GM23338 (cell line): Measurements from ENCODE around the gene EMILIN3. TPM values are rescaled to one million over a fixed set of nuclear protein-coding genes. Genes with fewer than 3 reads are reported as not detected.

Experiments
- ATAC-seq: fragments of 200-7000 bp; cut with Tn5 transposase; 3 replicates; pipeline ENCODE4 v1.9.1; 2020
- DNase-seq: peaks from one replicate; pipeline ENCODE4 v3.0.0-alpha.2; 2015; ENCODE audit warnings: low spot score
- H2AFZ ChIP-seq: fragments of 200-600 bp; sonication (generic); 2 replicates; pipeline ENCODE4 v1.8.0; 2016; ENCODE audit warnings: antibody characterized with exemption, mild to moderate bottlenecking, moderate library complexity
- H3F3A ChIP-seq: fragments of 200-600 bp; sonication (generic); replicated peaks from 2 replicates; pipeline ENCODE4 v1.8.0; 2017; ENCODE audit warnings: antibody characterized with exemption, mixed run types, low read depth
- H3K27ac ChIP-seq: fragments of 200-600 bp; sonication (generic); 2 replicates; pipeline ENCODE4 v1.6.1; 2016; ENCODE audit warnings: low read depth
- H3K27me3 ChIP-seq: fragments of 200-600 bp; sonication (generic); 2 replicates; pipeline ENCODE4 v1.8.0; 2016; ENCODE audit warnings: mild to moderate bottlenecking, mixed run types, moderate library complexity; ENCODE audit not compliant: insufficient read depth
- H3K36me3 ChIP-seq: fragments of 200-600 bp; sonication (generic); 2 replicates; pipeline ENCODE4 v1.8.0; 2016; ENCODE audit warnings: mild to moderate bottlenecking; ENCODE audit not compliant: insufficient read depth
- H3K4me1 ChIP-seq: fragments of 200-600 bp; sonication (generic); 2 replicates; pipeline ENCODE4 v1.8.0; 2016; ENCODE audit warnings: mild to moderate bottlenecking, moderate library complexity; ENCODE audit not compliant: insufficient read depth
- H3K4me2 ChIP-seq: fragments of 200-600 bp; sonication (generic); 2 replicates; pipeline ENCODE4 v1.7.1; 2017; ENCODE audit warnings: mixed run types
- H3K4me3 ChIP-seq: fragments of 200-600 bp; sonication (generic); 2 replicates; pipeline ENCODE4 v1.6.1; 2016; ENCODE audit warnings: mixed run types
- H3K79me2 ChIP-seq: fragments of 200-600 bp; sonication (generic); replicated peaks from 2 replicates; pipeline ENCODE4 v1.8.0; 2017; ENCODE audit warnings: mild to moderate bottlenecking; ENCODE audit not compliant: insufficient read depth
- H3K9me2 ChIP-seq: fragments of 200-600 bp; sonication (generic); 2 replicates; pipeline ENCODE4 v1.8.0; 2017; ENCODE audit not compliant: insufficient read depth
- H4K20me1 ChIP-seq: fragments of 200-600 bp; sonication (generic); replicated peaks from 2 replicates; pipeline ENCODE4 v1.8.0; 2017; ENCODE audit warnings: mild to moderate bottlenecking; ENCODE audit not compliant: insufficient read depth
- H3K27ac Mint-ChIP-seq: 2 replicates; pipeline ENCODE4 v1.8.0; 2020; ENCODE audit warnings: inconsistent platforms, mild to moderate bottlenecking, moderate library complexity, mixed read lengths
- H3K27me3 Mint-ChIP-seq: 3 replicates; pipeline ENCODE4 v1.8.0; 2022; ENCODE audit warnings: low read depth, mild to moderate bottlenecking, moderate library complexity, mixed read lengths, inconsistent platforms; ENCODE audit not compliant: insufficient read depth, poor library complexity
- H3K36me3 Mint-ChIP-seq: 3 replicates; pipeline ENCODE4 v1.8.0; 2021; ENCODE audit warnings: low read depth, mild to moderate bottlenecking, inconsistent platforms, moderate library complexity, mixed read lengths
- H3K4me1 Mint-ChIP-seq: 3 replicates; pipeline ENCODE4 v1.8.0; 2020; ENCODE audit warnings: mild to moderate bottlenecking, inconsistent platforms, mixed read lengths
- H3K4me3 Mint-ChIP-seq: 3 replicates; pipeline ENCODE4 v1.8.0; 2021; ENCODE audit warnings: moderate library complexity, mild to moderate bottlenecking, inconsistent platforms, mixed read lengths
- H3K9me3 Mint-ChIP-seq: 3 replicates; pipeline ENCODE4 v1.8.0; 2020; ENCODE audit warnings: moderate library complexity, mild to moderate bottlenecking, inconsistent platforms, mixed read lengths
- CREB1 ChIP-seq: fragments of 250-450 bp; sonication (Bioruptor Pico); IDR thresholded peaks from 2 replicates; pipeline ENCODE4 v1.5.0; 2020; ENCODE audit warnings: low read depth, mild to moderate bottlenecking, moderate library complexity
- EZH2phosphoT487 ChIP-seq: fragments of 200-600 bp; sonication (generic); IDR thresholded peaks from one replicate; pipeline ENCODE4 v1.8.1; 2018; ENCODE audit warnings: antibody characterized with exemption; ENCODE audit not compliant: unreplicated experiment
- NANOG ChIP-seq: IDR thresholded peaks from 2 replicates; pipeline ENCODE4 v1.6.1; 2016; ENCODE audit warnings: antibody characterized with exemption, borderline replicate concordance
- STAT1 ChIP-seq: IDR thresholded peaks from one replicate; pipeline ENCODE4 v1.6.1; 2016; ENCODE audit warnings: antibody characterized with exemption; ENCODE audit not compliant: unreplicated experiment
- ZNF331 ChIP-seq: fragments of 250-450 bp; sonication (Bioruptor Pico); IDR thresholded peaks from 2 replicates; pipeline ENCODE4 v1.5.0; 2020; ENCODE audit warnings: low read depth, mild to moderate bottlenecking, moderate library complexity
- ZNF462 ChIP-seq: fragments of 250-450 bp; sonication (Bioruptor Pico); IDR thresholded peaks from 2 replicates; pipeline ENCODE4 v1.5.0; 2020; ENCODE audit warnings: mild to moderate bottlenecking, moderate library complexity
- polyA plus RNA-seq: library from polyadenylated mRNA; unstranded; fragments of >200 nt; fragmentation: Nextera tagmentation; extraction: Ambion mirVana; gene quantifications from 2 replicates; pipeline ENCODE4 v1.2.1, GENCODE V29; 2016
- total RNA-seq: library from RNA; depleted of rRNA; stranded (reverse); fragments of >200 nt; shearing (Covaris generic); gene quantifications from 2 replicates; pipeline ENCODE4 v1.2.3, GENCODE V29; 2014
- TF ChIP-seq, protein P1 (sequence below): IDR thresholded peaks from one replicate; pipeline ENCODE4 v1.6.1; 2018; ENCODE audit warnings: antibody characterized with exemption; ENCODE audit not compliant: unreplicated experiment

The EMILIN3 gene
- total and polyA plus RNA-seq, 2 experiments from 2014 or later, result 0.53 to 6.6 TPM

DNA sequence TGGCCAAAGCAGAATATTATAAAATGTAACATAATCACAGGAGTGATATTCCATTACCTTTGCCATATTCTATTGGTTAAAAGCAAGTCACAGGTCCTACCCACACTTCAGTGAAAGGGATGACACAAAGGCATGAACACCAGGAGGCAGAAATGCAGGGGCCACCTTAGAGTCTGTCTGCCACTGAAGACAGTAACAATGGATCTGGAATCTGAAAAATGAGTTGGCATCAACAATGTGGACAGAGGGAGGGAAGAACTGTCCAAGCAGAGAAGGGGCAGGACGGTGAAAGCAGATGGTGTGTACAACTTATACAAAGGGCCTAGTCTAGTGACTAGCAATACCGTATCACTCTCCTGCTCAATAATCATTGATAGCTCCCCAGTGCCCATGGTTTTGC lies 32.6 kb downstream of the EMILIN3 start:
- H3K36me3 Mint-ChIP-seq, result no peaks in the 10 kb centered on the region
- DNase-seq (no peak), ATAC-seq (no peak)
- no peaks in the 10 kb centered on the region for H3K79me2 ChIP-seq
- H3K27me3 Mint-ChIP-seq, result peaks cover 7% of the 10 kb centered on the region
- TF ChIP-seq CREB1 (no peak), NANOG (no peak), ZNF462 (CRISPR knock-in tag) (no peak), EZH2phosphoT487 (no peak), ZNF331 (CRISPR knock-in tag) (no peak), STAT1 (no peak)
- TF ChIP-seq, protein P1, sequence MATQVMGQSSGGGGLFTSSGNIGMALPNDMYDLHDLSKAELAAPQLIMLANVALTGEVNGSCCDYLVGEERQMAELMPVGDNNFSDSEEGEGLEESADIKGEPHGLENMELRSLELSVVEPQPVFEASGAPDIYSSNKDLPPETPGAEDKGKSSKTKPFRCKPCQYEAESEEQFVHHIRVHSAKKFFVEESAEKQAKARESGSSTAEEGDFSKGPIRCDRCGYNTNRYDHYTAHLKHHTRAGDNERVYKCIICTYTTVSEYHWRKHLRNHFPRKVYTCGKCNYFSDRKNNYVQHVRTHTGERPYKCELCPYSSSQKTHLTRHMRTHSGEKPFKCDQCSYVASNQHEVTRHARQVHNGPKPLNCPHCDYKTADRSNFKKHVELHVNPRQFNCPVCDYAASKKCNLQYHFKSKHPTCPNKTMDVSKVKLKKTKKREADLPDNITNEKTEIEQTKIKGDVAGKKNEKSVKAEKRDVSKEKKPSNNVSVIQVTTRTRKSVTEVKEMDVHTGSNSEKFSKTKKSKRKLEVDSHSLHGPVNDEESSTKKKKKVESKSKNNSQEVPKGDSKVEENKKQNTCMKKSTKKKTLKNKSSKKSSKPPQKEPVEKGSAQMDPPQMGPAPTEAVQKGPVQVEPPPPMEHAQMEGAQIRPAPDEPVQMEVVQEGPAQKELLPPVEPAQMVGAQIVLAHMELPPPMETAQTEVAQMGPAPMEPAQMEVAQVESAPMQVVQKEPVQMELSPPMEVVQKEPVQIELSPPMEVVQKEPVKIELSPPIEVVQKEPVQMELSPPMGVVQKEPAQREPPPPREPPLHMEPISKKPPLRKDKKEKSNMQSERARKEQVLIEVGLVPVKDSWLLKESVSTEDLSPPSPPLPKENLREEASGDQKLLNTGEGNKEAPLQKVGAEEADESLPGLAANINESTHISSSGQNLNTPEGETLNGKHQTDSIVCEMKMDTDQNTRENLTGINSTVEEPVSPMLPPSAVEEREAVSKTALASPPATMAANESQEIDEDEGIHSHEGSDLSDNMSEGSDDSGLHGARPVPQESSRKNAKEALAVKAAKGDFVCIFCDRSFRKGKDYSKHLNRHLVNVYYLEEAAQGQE, result no peak
- no peak overlapping the region for H3K27ac ChIP-seq
- H3K27ac Mint-ChIP-seq, result no peak overlapping the region
- peaks cover under 1% of the 10 kb centered on the region; the same call in 1 of the 2 replicates for H3K4me1 ChIP-seq
- H2AFZ ChIP-seq, result no peak overlapping the region
- H3K36me3 ChIP-seq, result no peaks in the 10 kb centered on the region
- no peaks in the 10 kb centered on the region for H3K9me2 ChIP-seq
- no peak overlapping the region for H3K4me3 ChIP-seq
- H3K4me1 Mint-ChIP-seq, result no peaks in the 10 kb centered on the region; the same call in 2 of the 3 replicates
- H3K9me3 Mint-ChIP-seq, result no peaks in the 10 kb centered on the region
- no peak overlapping the region for H3K4me3 Mint-ChIP-seq
- H3K27me3 ChIP-seq, result peaks cover 2% of the 10 kb centered on the region; the same call in 1 of the 2 replicates
- no peaks in the 10 kb centered on the region; the same call in 1 of the 2 replicates for H3F3A ChIP-seq
- H3K4me2 ChIP-seq, result no peak overlapping the region
- no peaks in the 10 kb centered on the region; the same call in 1 of the 2 replicates for H4K20me1 ChIP-seq
